ENCODE data around the gene PAPOLA.

DNA sequence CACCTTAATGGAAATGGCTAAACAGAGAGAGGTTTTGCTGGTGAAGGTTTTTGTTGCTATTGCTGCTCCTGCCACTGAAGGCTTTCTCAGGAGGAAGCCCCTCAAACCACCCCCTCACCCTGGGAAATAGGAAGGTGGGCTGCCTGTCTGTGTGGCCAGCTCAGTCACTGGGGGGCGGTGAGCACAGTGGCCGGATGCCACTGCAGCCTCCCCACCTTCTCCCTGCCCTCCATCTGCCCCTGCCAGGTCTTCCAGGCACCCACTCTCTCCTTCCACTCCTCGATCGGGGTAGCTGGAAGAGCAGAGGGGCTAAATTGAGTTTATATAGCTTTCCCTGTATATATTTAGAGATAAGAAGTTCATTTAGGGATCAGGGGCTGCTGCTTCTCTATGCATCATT is 80.8 kb downstream of the PAPOLA start:
- TF ChIP-seq, protein P1, sequence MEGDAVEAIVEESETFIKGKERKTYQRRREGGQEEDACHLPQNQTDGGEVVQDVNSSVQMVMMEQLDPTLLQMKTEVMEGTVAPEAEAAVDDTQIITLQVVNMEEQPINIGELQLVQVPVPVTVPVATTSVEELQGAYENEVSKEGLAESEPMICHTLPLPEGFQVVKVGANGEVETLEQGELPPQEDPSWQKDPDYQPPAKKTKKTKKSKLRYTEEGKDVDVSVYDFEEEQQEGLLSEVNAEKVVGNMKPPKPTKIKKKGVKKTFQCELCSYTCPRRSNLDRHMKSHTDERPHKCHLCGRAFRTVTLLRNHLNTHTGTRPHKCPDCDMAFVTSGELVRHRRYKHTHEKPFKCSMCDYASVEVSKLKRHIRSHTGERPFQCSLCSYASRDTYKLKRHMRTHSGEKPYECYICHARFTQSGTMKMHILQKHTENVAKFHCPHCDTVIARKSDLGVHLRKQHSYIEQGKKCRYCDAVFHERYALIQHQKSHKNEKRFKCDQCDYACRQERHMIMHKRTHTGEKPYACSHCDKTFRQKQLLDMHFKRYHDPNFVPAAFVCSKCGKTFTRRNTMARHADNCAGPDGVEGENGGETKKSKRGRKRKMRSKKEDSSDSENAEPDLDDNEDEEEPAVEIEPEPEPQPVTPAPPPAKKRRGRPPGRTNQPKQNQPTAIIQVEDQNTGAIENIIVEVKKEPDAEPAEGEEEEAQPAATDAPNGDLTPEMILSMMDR (IDR thresholded peaks at IDR 0.05): no peak
- TF ChIP-seq POLR2AphosphoS5 (IDR thresholded peaks at IDR 0.05): no peak

Data from esophagus muscularis mucosa (tissue), 3 donors.